ENCODE data around the gene ATP2C2. TPM values are rescaled to one million over a fixed set of nuclear protein-coding genes. Genes with fewer than 3 reads are reported as not detected.

The ATP2C2 gene
- total RNA-seq, 1 experiment from 2014 or later: 4.3 TPM

GRCh38 chr16:84464116-84464515, 95.8 kb downstream of the ATP2C2 start:
- H3K27ac Mint-ChIP-seq: no peak overlapping the region
- no peaks in the 10 kb centered on the region for H3K27me3 Mint-ChIP-seq (ENCODE audit: low read depth)
- H3K9me3 Mint-ChIP-seq: peaks cover 22% of the 10 kb centered on the region
- no peak overlapping the region for H3K4me3 Mint-ChIP-seq
- CTCF ChIA-PET: interaction anchor here (1.2 kb wide), 1 partner anchor 277 kb away, joined by 3 read pairs; the partner anchor contains the start of gene TAF1C
- H3K4me1 Mint-ChIP-seq: no peaks in the 10 kb centered on the region
- no peak for ATAC-seq
- H3K36me3 Mint-ChIP-seq: peaks cover 37% of the 10 kb centered on the region
- TF ChIP-seq ERG (CRISPR knock-in tag; IDR thresholded peaks at IDR 0.05) (no peak), RELA (CRISPR knock-in tag; IDR thresholded peaks at IDR 0.05; ENCODE audit: borderline replicate concordance) (no peak), SMAD3 (CRISPR knock-in tag; IDR thresholded peaks at IDR 0.05; ENCODE audit: borderline replicate concordance) (no peak), ZNF263 (CRISPR knock-in tag; IDR thresholded peaks at IDR 0.05; ENCODE audit: low read depth) (no peak), FOXP4 (CRISPR knock-in tag; IDR thresholded peaks at IDR 0.05) (no peak), ESRRA (CRISPR knock-in tag; IDR thresholded peaks at IDR 0.05; ENCODE audit: borderline replicate concordance) (no peak), JAZF1 (CRISPR knock-in tag; IDR thresholded peaks at IDR 0.05) (no peak), NFYB (CRISPR knock-in tag; conservative IDR thresholded peaks at IDR 0.05; ENCODE audit: low read depth) (no peak), AFF4 (CRISPR knock-in tag; IDR thresholded peaks at IDR 0.05; ENCODE audit: borderline replicate concordance) (no peak), PRRX2 (CRISPR knock-in tag; IDR thresholded peaks at IDR 0.05) (no peak), ZNF317 (CRISPR knock-in tag; IDR thresholded peaks at IDR 0.05; ENCODE audit: borderline replicate concordance, low read depth) (no peak), JUN (CRISPR knock-in tag; IDR thresholded peaks at IDR 0.05) (no peak), ZNF416 (CRISPR knock-in tag; IDR thresholded peaks at IDR 0.05) (no peak), GRHL2 (CRISPR knock-in tag; IDR thresholded peaks at IDR 0.05; ENCODE audit: insufficient replicate concordance, severe bottlenecking) (no peak), ZNF671 (CRISPR knock-in tag; IDR thresholded peaks at IDR 0.05) (no peak), RORB (CRISPR knock-in tag; IDR thresholded peaks at IDR 0.05) (no peak)
- no peak for DNase-seq (ENCODE audit: low spot score)
- POLR2A ChIA-PET: no interaction called here

GRCh38 chr16:84465154-84465553, 96.8 kb downstream of the ATP2C2 start:
- H3K27ac Mint-ChIP-seq: no peak overlapping the region
- peaks cover 22% of the 10 kb centered on the region for H3K9me3 Mint-ChIP-seq
- ChIA-PET CTCF (interaction anchor here (0.6 to 1.2 kb wide), 5 partner anchors 13 to 278 kb away, joined by 3 to 4 read pairs (median 3); partner anchors contain the start of genes ATP2C2 and TAF1C), POLR2A (no interaction called here)
- peaks cover 37% of the 10 kb centered on the region for H3K36me3 Mint-ChIP-seq
- DNase-seq (ENCODE audit: low spot score) (no peak), ATAC-seq (no peak)
- H3K27me3 Mint-ChIP-seq (ENCODE audit: low read depth): no peaks in the 10 kb centered on the region
- H3K4me1 Mint-ChIP-seq: no peaks in the 10 kb centered on the region
- no peak overlapping the region for H3K4me3 Mint-ChIP-seq
- TF ChIP-seq CBFB (CRISPR knock-in tag; IDR thresholded peaks at IDR 0.05; ENCODE audit: low read depth) (no peak), ZNF263 (CRISPR knock-in tag; IDR thresholded peaks at IDR 0.05; ENCODE audit: low read depth) (no peak), TCF7 (CRISPR knock-in tag; IDR thresholded peaks at IDR 0.05; ENCODE audit: low read depth) (no peak), ZNF232 (CRISPR knock-in tag; IDR thresholded peaks at IDR 0.05) (no peak)
- TF ChIP-seq, protein P1, sequence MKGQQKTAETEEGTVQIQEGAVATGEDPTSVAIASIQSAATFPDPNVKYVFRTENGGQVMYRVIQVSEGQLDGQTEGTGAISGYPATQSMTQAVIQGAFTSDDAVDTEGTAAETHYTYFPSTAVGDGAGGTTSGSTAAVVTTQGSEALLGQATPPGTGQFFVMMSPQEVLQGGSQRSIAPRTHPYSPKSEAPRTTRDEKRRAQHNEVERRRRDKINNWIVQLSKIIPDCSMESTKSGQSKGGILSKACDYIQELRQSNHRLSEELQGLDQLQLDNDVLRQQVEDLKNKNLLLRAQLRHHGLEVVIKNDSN (CRISPR knock-in tag; IDR thresholded peaks at IDR 0.05): no peak
- TF ChIP-seq, protein P2, sequence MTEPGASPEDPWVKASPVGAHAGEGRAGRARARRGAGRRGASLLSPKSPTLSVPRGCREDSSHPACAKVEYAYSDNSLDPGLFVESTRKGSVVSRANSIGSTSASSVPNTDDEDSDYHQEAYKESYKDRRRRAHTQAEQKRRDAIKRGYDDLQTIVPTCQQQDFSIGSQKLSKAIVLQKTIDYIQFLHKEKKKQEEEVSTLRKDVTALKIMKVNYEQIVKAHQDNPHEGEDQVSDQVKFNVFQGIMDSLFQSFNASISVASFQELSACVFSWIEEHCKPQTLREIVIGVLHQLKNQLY (CRISPR knock-in tag; IDR thresholded peaks at IDR 0.05): no peak
- TF ChIP-seq, protein P3, sequence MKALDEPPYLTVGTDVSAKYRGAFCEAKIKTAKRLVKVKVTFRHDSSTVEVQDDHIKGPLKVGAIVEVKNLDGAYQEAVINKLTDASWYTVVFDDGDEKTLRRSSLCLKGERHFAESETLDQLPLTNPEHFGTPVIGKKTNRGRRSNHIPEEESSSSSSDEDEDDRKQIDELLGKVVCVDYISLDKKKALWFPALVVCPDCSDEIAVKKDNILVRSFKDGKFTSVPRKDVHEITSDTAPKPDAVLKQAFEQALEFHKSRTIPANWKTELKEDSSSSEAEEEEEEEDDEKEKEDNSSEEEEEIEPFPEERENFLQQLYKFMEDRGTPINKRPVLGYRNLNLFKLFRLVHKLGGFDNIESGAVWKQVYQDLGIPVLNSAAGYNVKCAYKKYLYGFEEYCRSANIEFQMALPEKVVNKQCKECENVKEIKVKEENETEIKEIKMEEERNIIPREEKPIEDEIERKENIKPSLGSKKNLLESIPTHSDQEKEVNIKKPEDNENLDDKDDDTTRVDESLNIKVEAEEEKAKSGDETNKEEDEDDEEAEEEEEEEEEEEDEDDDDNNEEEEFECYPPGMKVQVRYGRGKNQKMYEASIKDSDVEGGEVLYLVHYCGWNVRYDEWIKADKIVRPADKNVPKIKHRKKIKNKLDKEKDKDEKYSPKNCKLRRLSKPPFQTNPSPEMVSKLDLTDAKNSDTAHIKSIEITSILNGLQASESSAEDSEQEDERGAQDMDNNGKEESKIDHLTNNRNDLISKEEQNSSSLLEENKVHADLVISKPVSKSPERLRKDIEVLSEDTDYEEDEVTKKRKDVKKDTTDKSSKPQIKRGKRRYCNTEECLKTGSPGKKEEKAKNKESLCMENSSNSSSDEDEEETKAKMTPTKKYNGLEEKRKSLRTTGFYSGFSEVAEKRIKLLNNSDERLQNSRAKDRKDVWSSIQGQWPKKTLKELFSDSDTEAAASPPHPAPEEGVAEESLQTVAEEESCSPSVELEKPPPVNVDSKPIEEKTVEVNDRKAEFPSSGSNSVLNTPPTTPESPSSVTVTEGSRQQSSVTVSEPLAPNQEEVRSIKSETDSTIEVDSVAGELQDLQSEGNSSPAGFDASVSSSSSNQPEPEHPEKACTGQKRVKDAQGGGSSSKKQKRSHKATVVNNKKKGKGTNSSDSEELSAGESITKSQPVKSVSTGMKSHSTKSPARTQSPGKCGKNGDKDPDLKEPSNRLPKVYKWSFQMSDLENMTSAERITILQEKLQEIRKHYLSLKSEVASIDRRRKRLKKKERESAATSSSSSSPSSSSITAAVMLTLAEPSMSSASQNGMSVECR (CRISPR knock-in tag; IDR thresholded peaks at IDR 0.05; ENCODE audit: borderline replicate concordance): no peak
- TF ChIP-seq, protein P4, sequence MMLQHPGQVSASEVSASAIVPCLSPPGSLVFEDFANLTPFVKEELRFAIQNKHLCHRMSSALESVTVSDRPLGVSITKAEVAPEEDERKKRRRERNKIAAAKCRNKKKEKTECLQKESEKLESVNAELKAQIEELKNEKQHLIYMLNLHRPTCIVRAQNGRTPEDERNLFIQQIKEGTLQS (CRISPR knock-in tag; conservative IDR thresholded peaks at IDR 0.05): no peak

Data from WTC11 (cell line).